Vagina (tissue), 2 donors: ENCODE results near the gene BTN2A1.

Source experiments
- CTCF ChIP-seq, 3 experiments: fragments of 450-650 bp in 2 of 3; fragments of 200-600 bp in 1 of 3; sonication (generic) in 1 of 3; IDR thresholded peaks; one replicate each; pipeline ENCODE4 v1.5.1; 2017 to 2019; ENCODE audit warnings: antibody characterized with exemption in 3 of 3, mild to moderate bottlenecking in 2 of 3, moderate library complexity in 2 of 3
- POLR2A ChIP-seq, 2 donors: fragments of 450-650 bp; IDR thresholded peaks; one replicate each; pipeline ENCODE4 v1.6.1; 2017; ENCODE audit warnings: antibody characterized with exemption in 2 of 2, mild to moderate bottlenecking in 2 of 2, moderate library complexity in 2 of 2
- POLR2AphosphoS5 ChIP-seq, 2 donors: sonication (generic); formaldehyde crosslinking; IDR thresholded peaks; one replicate each; pipeline ENCODE4 v1.9.0; 2017; ENCODE audit warnings: antibody characterized with exemption in 2 of 2, mild to moderate bottlenecking in 2 of 2, low read depth in 1 of 2; ENCODE audit not compliant: insufficient read depth in 1 of 2

- TF ChIP-seq CTCF (IDR thresholded peaks at IDR 0.05), result no peak
- TF ChIP-seq POLR2A (IDR thresholded peaks at IDR 0.05), result no peak
- no peak for TF ChIP-seq POLR2AphosphoS5 (IDR thresholded peaks at IDR 0.05; ENCODE audit: insufficient read depth in 1 of 2, low read depth in 1 of 2)
Observed at GRCh38 chr6:26445934-26446667, 11.7 kb upstream of the BTN2A1 start.
